ENCODE results near the gene N4BP3. TPM values are rescaled to one million over a fixed set of nuclear protein-coding genes. Genes with fewer than 3 reads are reported as not detected.

N4BP3 gene
- total and polyA plus RNA-seq, 2 of the 13 experiments (the other 11 are each of a cell fraction or from before 2014, with no cell fraction given) = 0.13 TPM; not detected in 1

- TF ChIP-seq USF2 (IDR thresholded peaks at IDR 0.05; ENCODE audit: low read depth, low read length) (no peak), USF2 (CRISPR knock-in tag; IDR thresholded peaks at IDR 0.05; ENCODE audit: borderline replicate concordance) (no peak), TEAD3 (CRISPR knock-in tag; optimal IDR thresholded peaks at IDR 0.05; ENCODE audit: borderline replicate concordance) (peak; percentile 29), HMGXB4 (CRISPR knock-in tag; IDR thresholded peaks at IDR 0.05; ENCODE audit: borderline replicate concordance in 1 of 2, low read depth in 1 of 2) (peak in 1 of 2 experiments; percentile 33; a peak in 1 of 4 replicates), ZNF136 (CRISPR knock-in tag; IDR thresholded peaks at IDR 0.05; ENCODE audit: low read depth) (no peak), ZNF382 (CRISPR knock-in tag; IDR thresholded peaks at IDR 0.05; ENCODE audit: borderline replicate concordance) (no peak), IKZF4 (CRISPR knock-in tag; IDR thresholded peaks at IDR 0.05; ENCODE audit: borderline replicate concordance, low read depth, not compliant biosample characterization) (peak; percentile 63), ZNF256 (CRISPR knock-in tag; conservative IDR thresholded peaks at IDR 0.05) (no peak), HOXD1 (CRISPR knock-in tag; IDR thresholded peaks at IDR 0.05) (no peak), ZNF619 (CRISPR knock-in tag; IDR thresholded peaks at IDR 0.05) (no peak), NR2F6 (IDR thresholded peaks at IDR 0.05) (no peak), NR2F6 (CRISPR knock-in tag; IDR thresholded peaks at IDR 0.05) (no peak), IRF2 (CRISPR knock-in tag; IDR thresholded peaks at IDR 0.05) (peak; percentile 52; the same call in 1 of the 2 replicates), PAWR (CRISPR knock-in tag; IDR thresholded peaks at IDR 0.05; ENCODE audit: borderline replicate concordance) (no peak), ZNF772 (CRISPR knock-in tag; IDR thresholded peaks at IDR 0.05) (0 out of 2 replicates have a peak, but pooled peaks have one; percentile 30), ZNF451 (CRISPR knock-in tag; IDR thresholded peaks at IDR 0.05) (0 out of 2 replicates have a peak, but pooled peaks have one; percentile 20), ARNT2 (CRISPR knock-in tag; IDR thresholded peaks at IDR 0.05; ENCODE audit: low read depth) (no peak), SAP130 (CRISPR knock-in tag; IDR thresholded peaks at IDR 0.05; ENCODE audit: low read depth) (peak; percentile 32; the same call in 1 of the 2 replicates), ZNF205 (CRISPR knock-in tag; IDR thresholded peaks at IDR 0.05) (0 out of 2 replicates have a peak, but pooled peaks have one; percentile 34), LBX2 (CRISPR knock-in tag; IDR thresholded peaks at IDR 0.05; ENCODE audit: borderline replicate concordance) (no peak), ZNF780A (CRISPR knock-in tag; IDR thresholded peaks at IDR 0.05) (no peak), KDM2A (CRISPR knock-in tag; IDR thresholded peaks at IDR 0.05; ENCODE audit: borderline replicate concordance, low read depth) (peak; percentile 86; the same call in 1 of the 2 replicates), NCOA2 (CRISPR knock-in tag; IDR thresholded peaks at IDR 0.05) (0 out of 2 replicates have a peak, but pooled peaks have one; percentile 17), ZNF891 (CRISPR knock-in tag; IDR thresholded peaks at IDR 0.05) (0 out of 2 replicates have a peak, but pooled peaks have one; percentile 63), CREM (IDR thresholded peaks at IDR 0.05) (no peak), CREM (CRISPR knock-in tag; IDR thresholded peaks at IDR 0.05) (no peak)
Measured at GRCh38 chr5:178163772-178164735, 50.7 kb downstream of the N4BP3 start (continued).
